ENCODE data around the gene PTPRM.

Gene PTPRM

GRCh38 chr18:8314124-8314523 is 747.0 kb downstream of the PTPRM start:
- Histone ChIP-seq H3K9me3 (ENCODE audit: insufficient read depth, low read depth, low read length) (no peaks in the 10 kb centered on the region), H3K79me2 (ENCODE audit: insufficient read depth, low read length) (no peaks in the 10 kb centered on the region), H3K4me1 (ENCODE audit: insufficient read depth, low read length, poor library complexity, severe bottlenecking) (no peaks in the 10 kb centered on the region), H3K9me2 (replicated peaks; ENCODE audit: low read depth, low read length) (no peaks in the 10 kb centered on the region), H4K20me1 (ENCODE audit: insufficient read depth, low read length, poor library complexity, severe bottlenecking) (no peaks in the 10 kb centered on the region), H3K9ac (ENCODE audit: low read depth, low read length, poor library complexity, severe bottlenecking) (no peak overlapping the region), H3F3A (ENCODE audit: low read depth) (no peaks in the 10 kb centered on the region), H3K36me3 (ENCODE audit: insufficient read depth, low read length) (no peaks in the 10 kb centered on the region), H2AFZ (ENCODE audit: low read length) (no peak overlapping the region), H3K27me3 (ENCODE audit: insufficient read depth, low read length, poor library complexity, severe bottlenecking) (no peaks in the 10 kb centered on the region), H3K4me2 (ENCODE audit: low read depth, low read length, poor library complexity, severe bottlenecking) (no peak overlapping the region), H3K4me3 (ENCODE audit: low read length, poor library complexity, severe bottlenecking) (no peak overlapping the region)
- TF ChIP-seq EZH2phosphoT487 (IDR thresholded peaks at IDR 0.05; ENCODE audit: borderline replicate concordance) = no peak
- TF ChIP-seq CTCF (conservative IDR thresholded peaks at IDR 0.05; ENCODE audit: low read length) = no peak

GRCh38 chr18:8319798-8320489 is 752.8 kb downstream of the PTPRM start:
- Histone ChIP-seq H3K9me2 (replicated peaks; ENCODE audit: low read depth, low read length) (no peaks in the 10 kb centered on the region), H3K9ac (ENCODE audit: low read depth, low read length, poor library complexity, severe bottlenecking) (no peak overlapping the region), H2AFZ (ENCODE audit: low read length) (no peak overlapping the region), H3K79me2 (ENCODE audit: insufficient read depth, low read length) (no peaks in the 10 kb centered on the region), H3K4me3 (ENCODE audit: low read length, poor library complexity, severe bottlenecking) (no peak overlapping the region), H3K4me1 (ENCODE audit: insufficient read depth, low read length, poor library complexity, severe bottlenecking) (no peaks in the 10 kb centered on the region), H3K27me3 (ENCODE audit: insufficient read depth, low read length, poor library complexity, severe bottlenecking) (no peaks in the 10 kb centered on the region), H3K36me3 (ENCODE audit: insufficient read depth, low read length) (no peaks in the 10 kb centered on the region), H4K20me1 (ENCODE audit: insufficient read depth, low read length, poor library complexity, severe bottlenecking) (no peaks in the 10 kb centered on the region), H3F3A (ENCODE audit: low read depth) (no peaks in the 10 kb centered on the region), H3K9me3 (ENCODE audit: insufficient read depth, low read depth, low read length) (no peaks in the 10 kb centered on the region), H3K4me2 (ENCODE audit: low read depth, low read length, poor library complexity, severe bottlenecking) (no peak overlapping the region)
- no peak for TF ChIP-seq CTCF (conservative IDR thresholded peaks at IDR 0.05; ENCODE audit: low read length)
- TF ChIP-seq EZH2phosphoT487 (IDR thresholded peaks at IDR 0.05; ENCODE audit: borderline replicate concordance) = no peak

DNA sequence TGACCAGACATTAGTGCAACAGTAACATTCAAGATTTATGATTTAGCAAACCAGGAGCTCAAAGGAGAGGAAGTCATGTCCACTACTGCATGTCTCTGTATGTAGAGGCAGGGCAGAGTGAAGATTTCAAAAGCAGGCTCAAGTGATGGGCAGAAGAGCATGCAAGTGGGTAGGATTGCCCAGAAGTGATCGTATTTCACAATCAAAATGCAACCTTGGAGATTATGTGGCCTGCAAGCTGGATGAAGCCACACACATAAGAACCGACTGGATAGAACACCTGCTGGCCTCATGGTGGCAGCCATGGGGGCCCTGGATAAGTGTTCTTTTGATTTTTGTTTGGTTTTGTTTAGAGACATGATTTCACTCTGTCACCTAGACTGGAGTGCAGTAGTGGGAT is 755.4 kb downstream of the PTPRM start:
- H3K9me2 ChIP-seq (replicated peaks; ENCODE audit: low read depth, low read length) = no peaks in the 10 kb centered on the region
- H3K27me3 ChIP-seq (ENCODE audit: insufficient read depth, low read length, poor library complexity, severe bottlenecking) = no peaks in the 10 kb centered on the region

More for the DNA sequence above, 755.4 kb downstream of the PTPRM start:
- H3K4me3 ChIP-seq (ENCODE audit: low read length, poor library complexity, severe bottlenecking) = no peak overlapping the region
- H3K79me2 ChIP-seq (ENCODE audit: insufficient read depth, low read length) = no peaks in the 10 kb centered on the region
- H3K4me1 ChIP-seq (ENCODE audit: insufficient read depth, low read length, poor library complexity, severe bottlenecking) = no peaks in the 10 kb centered on the region
- H3K4me2 ChIP-seq (ENCODE audit: low read depth, low read length, poor library complexity, severe bottlenecking) = no peak overlapping the region
- H4K20me1 ChIP-seq (ENCODE audit: insufficient read depth, low read length, poor library complexity, severe bottlenecking) = no peaks in the 10 kb centered on the region
- no peaks in the 10 kb centered on the region for H3F3A ChIP-seq (ENCODE audit: low read depth)
- no peak overlapping the region for H3K9ac ChIP-seq (ENCODE audit: low read depth, low read length, poor library complexity, severe bottlenecking)
- no peak overlapping the region for H2AFZ ChIP-seq (ENCODE audit: low read length)
- TF ChIP-seq EZH2phosphoT487 (IDR thresholded peaks at IDR 0.05; ENCODE audit: borderline replicate concordance) (no peak), CTCF (conservative IDR thresholded peaks at IDR 0.05; ENCODE audit: low read length) (no peak)
- H3K36me3 ChIP-seq (ENCODE audit: insufficient read depth, low read length) = no peaks in the 10 kb centered on the region
- no peaks in the 10 kb centered on the region for H3K9me3 ChIP-seq (ENCODE audit: insufficient read depth, low read depth, low read length)

Data from Loucy (cell line).